H9 (cell line): ENCODE data around the gene FOSL2. TPM values are rescaled to one million over a fixed set of nuclear protein-coding genes. Genes with fewer than 3 reads are reported as not detected.

Experiments
- DNase-seq: peaks from one replicate; pipeline ENCODE4 v3.0.0-alpha.2; 2017
- H2AFZ ChIP-seq: one replicate; pipeline ENCODE4 v1.6.1; 2013; ENCODE audit warnings: mild to moderate bottlenecking, low read length, control low read depth, moderate library complexity
- H2AK5ac ChIP-seq: 2 replicates; pipeline ENCODE4 v1.6.1; 2013; ENCODE audit warnings: low read length, control low read depth, mixed read lengths; ENCODE audit not compliant: insufficient read length
- H2BK120ac ChIP-seq: one replicate; pipeline ENCODE4 v1.6.1; 2013; ENCODE audit warnings: low read depth, mild to moderate bottlenecking, low read length, control low read depth, inconsistent platforms; ENCODE audit not compliant: poor library complexity, severe bottlenecking
- H2BK12ac ChIP-seq: 2 replicates; pipeline ENCODE4 v1.6.1; 2013; ENCODE audit warnings: low read length, control low read depth, mixed read lengths, low read depth; ENCODE audit not compliant: insufficient read length
- H2BK15ac ChIP-seq: 2 replicates; pipeline ENCODE4 v1.6.1; 2013; ENCODE audit warnings: low read depth, low read length, control low read depth
- H2BK20ac ChIP-seq: one replicate; pipeline ENCODE4 v1.6.1; 2013; ENCODE audit warnings: low read depth, mild to moderate bottlenecking, low read length, control low read depth, inconsistent platforms; ENCODE audit not compliant: poor library complexity, severe bottlenecking
- H2BK5ac ChIP-seq: 2 replicates; pipeline ENCODE4 v1.6.1; 2013; ENCODE audit warnings: low read length, control low read depth, mixed read lengths; ENCODE audit not compliant: insufficient read length
- H3K14ac ChIP-seq: 2 replicates; pipeline ENCODE4 v1.6.1; 2013; ENCODE audit warnings: low read length, control low read depth; ENCODE audit not compliant: insufficient read depth
- H3K18ac ChIP-seq: 2 replicates; pipeline ENCODE4 v1.6.1; 2013; ENCODE audit warnings: low read depth, mild to moderate bottlenecking, mixed read lengths, low read length, control low read depth; ENCODE audit not compliant: insufficient read length
- H3K23ac ChIP-seq: 2 replicates; pipeline ENCODE4 v1.6.1; 2013; ENCODE audit warnings: low read length, control low read depth, mixed read lengths, low read depth; ENCODE audit not compliant: insufficient read length
- H3K23me2 ChIP-seq: 2 replicates; pipeline ENCODE4 v1.6.1; 2013; ENCODE audit warnings: low read depth, mild to moderate bottlenecking, mixed read lengths, low read length, control low read depth; ENCODE audit not compliant: insufficient read length, poor library complexity, severe bottlenecking
- H3K27ac ChIP-seq: 2 replicates; pipeline ENCODE4 v1.5.1; 2013; ENCODE audit warnings: low read length, control low read depth, mixed read lengths, low read depth; ENCODE audit not compliant: insufficient read length
- H3K27me3 ChIP-seq: 2 replicates; pipeline ENCODE4 v1.6.1; 2013; ENCODE audit warnings: low read length, control low read depth, inconsistent platforms; ENCODE audit not compliant: insufficient read depth
- H3K4ac ChIP-seq: 2 replicates; pipeline ENCODE4 v1.6.1; 2013; ENCODE audit warnings: low read depth, mild to moderate bottlenecking, control low read depth, inconsistent platforms, low read length, moderate library complexity
- H3K4me1 ChIP-seq: 2 replicates; pipeline ENCODE4 v1.6.1; 2013; ENCODE audit warnings: low read length, control low read depth, inconsistent platforms; ENCODE audit not compliant: insufficient read depth
- H3K4me2 ChIP-seq: 2 replicates; pipeline ENCODE4 v1.6.1; 2013; ENCODE audit warnings: low read length, control low read depth, mixed read lengths; ENCODE audit not compliant: insufficient read length, insufficient read depth
- H3K56ac ChIP-seq: 2 replicates; pipeline ENCODE4 v1.6.1; 2013; ENCODE audit warnings: low read depth, mild to moderate bottlenecking, mixed read lengths, low read length, control low read depth; ENCODE audit not compliant: insufficient read length
- H3K79me1 ChIP-seq: 2 replicates; pipeline ENCODE4 v1.6.1; 2013; ENCODE audit warnings: low read depth, mild to moderate bottlenecking, moderate library complexity, low read length, control low read depth, inconsistent platforms; ENCODE audit not compliant: insufficient read depth, poor library complexity, severe bottlenecking
- H3K79me2 ChIP-seq: 2 replicates; pipeline ENCODE4 v1.6.1; 2013; ENCODE audit warnings: low read length, control low read depth, inconsistent platforms; ENCODE audit not compliant: insufficient read depth
- H3K9ac ChIP-seq: 2 replicates; pipeline ENCODE4 v1.6.1; 2013; ENCODE audit warnings: low read length, control low read depth, mixed read lengths; ENCODE audit not compliant: insufficient read length; ENCODE audit errors: extremely low read depth
- H3K9me3 ChIP-seq: one replicate; pipeline ENCODE4 v1.6.1; 2013; ENCODE audit warnings: low read depth, low read length, inconsistent platforms; ENCODE audit not compliant: control insufficient read depth
- H3T11ph ChIP-seq: one replicate; pipeline ENCODE4 v1.6.1; 2013; ENCODE audit warnings: mild to moderate bottlenecking, low read length, control low read depth, inconsistent platforms
- H4K20me1 ChIP-seq: one replicate; pipeline ENCODE4 v1.6.1; 2013; ENCODE audit not compliant: control insufficient read depth, insufficient read length, insufficient read depth
- H4K5ac ChIP-seq: 2 replicates; pipeline ENCODE4 v1.6.1; 2013; ENCODE audit warnings: low read depth, mild to moderate bottlenecking, mixed read lengths, low read length, control low read depth; ENCODE audit not compliant: insufficient read length
- H4K8ac ChIP-seq: replicated peaks from 2 replicates; pipeline ENCODE4 v1.6.1; 2013; ENCODE audit warnings: low read length, control low read depth, mixed read lengths, low read depth; ENCODE audit not compliant: insufficient read length
- H4K91ac ChIP-seq: 2 replicates; pipeline ENCODE4 v1.6.1; 2013; ENCODE audit warnings: low read depth, mild to moderate bottlenecking, moderate library complexity, mixed read lengths, low read length, control low read depth; ENCODE audit not compliant: insufficient read length
- H3K27ac Mint-ChIP-seq, 3 experiments: 2 replicates in 2 of 3; 3 replicates in 1 of 3; pipeline ENCODE4 v1.8.0; 2020 to 2021; ENCODE audit warnings: mixed read lengths in 3 of 3, mild to moderate bottlenecking in 1 of 3, moderate library complexity in 1 of 3
- H3K27me3 Mint-ChIP-seq: 2 replicates; pipeline ENCODE4 v1.8.0; 2021; ENCODE audit warnings: low read depth, mild to moderate bottlenecking, moderate library complexity, mixed read lengths
- H3K36me3 Mint-ChIP-seq, 3 experiments: 2 replicates in 2 of 3; 3 replicates in 1 of 3; pipeline ENCODE4 v1.8.0; 2020 to 2021; ENCODE audit warnings: low read depth in 3 of 3, mixed read lengths in 3 of 3; ENCODE audit not compliant: insufficient read depth in 1 of 3
- H3K4me1 Mint-ChIP-seq, 2 experiments: 2 replicates each; pipeline ENCODE4 v1.8.0; 2020; ENCODE audit warnings: mixed read lengths in 2 of 2
- H3K4me3 Mint-ChIP-seq, 2 experiments: 2 replicates in 1 of 2; 3 replicates in 1 of 2; pipeline ENCODE4 v1.8.0; 2020 to 2021; ENCODE audit warnings: mild to moderate bottlenecking in 2 of 2, mixed read lengths in 2 of 2, moderate library complexity in 1 of 2
- H3K9me3 Mint-ChIP-seq, 2 experiments: 2 replicates in 1 of 2; 3 replicates in 1 of 2; pipeline ENCODE4 v1.8.0; 2020; ENCODE audit warnings: mild to moderate bottlenecking in 2 of 2, mixed read lengths in 2 of 2, moderate library complexity in 1 of 2
- WGBS: extraction: QIAGEN DNeasy Blood & Tissue Kit; methylation state at CpG from one replicate; pipeline ENCODE4 v1.1.7; 2013; ENCODE audit warnings: missing lambda C conversion rate, low lambda C conversion rate, mixed read lengths; ENCODE audit not compliant: insufficient read length; ENCODE audit errors: extremely low coverage; 5-methylcytosine and 5-hydroxymethylcytosine counted together
- total RNA-seq: library from RNA; stranded (reverse); gene quantifications from 2 replicates; pipeline ENCODE4 v1.2.1, GENCODE V29; 2021
- TF ChIP-seq, protein P1 (sequence below): fragments of 200-600 bp; sonication (generic); conservative IDR thresholded peaks from 3 replicates; pipeline ENCODE4 v1.8.0; 2021; ENCODE audit warnings: antibody characterized with exemption, mild to moderate bottlenecking

The FOSL2 gene
- total RNA-seq, 1 experiment from 2014 or later = 7.4 TPM

DNA sequence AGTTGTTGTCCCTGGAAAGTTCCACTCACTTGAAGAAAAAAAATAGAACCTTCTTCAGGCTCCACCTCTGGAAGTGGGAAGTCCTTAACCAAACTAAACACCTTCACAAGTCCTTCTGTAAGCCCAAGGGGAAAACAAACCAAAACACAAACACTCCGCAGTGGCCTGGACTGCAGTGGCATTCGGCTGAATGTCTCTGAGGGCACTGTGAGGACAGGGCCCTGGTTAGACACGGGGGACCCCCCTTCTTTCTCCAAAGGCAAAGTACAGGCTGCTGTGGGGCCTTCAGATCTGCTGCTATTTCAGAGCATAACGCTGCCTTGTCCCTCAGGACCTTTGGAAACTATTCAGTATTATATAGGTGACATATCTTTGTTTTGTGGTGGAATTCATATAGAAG lies 28.1 kb downstream of the FOSL2 start:
- no peaks in the 10 kb centered on the region for H3K36me3 Mint-ChIP-seq
- H4K20me1 ChIP-seq = no peaks in the 10 kb centered on the region
- no peak overlapping the region for H3K4ac ChIP-seq

More for the DNA sequence above, 28.1 kb downstream of the FOSL2 start:
- Histone ChIP-seq H4K8ac (no peak overlapping the region), H2AFZ (no peak overlapping the region), H2BK15ac (no peak overlapping the region), H3K23me2 (no peaks in the 10 kb centered on the region), H3K27ac (no peak overlapping the region), H3K4me2 (no peak overlapping the region), H3K79me1 (no peaks in the 10 kb centered on the region), H2BK12ac (no peak overlapping the region), H3K56ac (no peak overlapping the region), H4K91ac (no peak overlapping the region), H2AK5ac (no peak overlapping the region), H2BK5ac (no peak overlapping the region), H3K9me3 (no peaks in the 10 kb centered on the region), H3K14ac (no peak overlapping the region), H2BK20ac (no peak overlapping the region), H3K9ac (no peak overlapping the region), H3K27me3 (no peaks in the 10 kb centered on the region), H2BK120ac (no peak overlapping the region), H3T11ph (no peak overlapping the region), H4K5ac (no peak overlapping the region), H3K79me2 (no peaks in the 10 kb centered on the region), H3K4me1 (no peaks in the 10 kb centered on the region), H3K23ac (no peak overlapping the region), H3K18ac (no peak overlapping the region)
- Mint-ChIP-seq H3K4me1 (no peaks in the 10 kb centered on the region), H3K27ac (no peak overlapping the region), H3K9me3 (no peaks in the 10 kb centered on the region), H3K4me3 (no peak overlapping the region; a peak in 1 of 5 replicates), H3K27me3 (peaks cover 5% of the 10 kb centered on the region; the same call in 1 of the 2 replicates)
- no peak for DNase-seq
- TF ChIP-seq, protein P1, sequence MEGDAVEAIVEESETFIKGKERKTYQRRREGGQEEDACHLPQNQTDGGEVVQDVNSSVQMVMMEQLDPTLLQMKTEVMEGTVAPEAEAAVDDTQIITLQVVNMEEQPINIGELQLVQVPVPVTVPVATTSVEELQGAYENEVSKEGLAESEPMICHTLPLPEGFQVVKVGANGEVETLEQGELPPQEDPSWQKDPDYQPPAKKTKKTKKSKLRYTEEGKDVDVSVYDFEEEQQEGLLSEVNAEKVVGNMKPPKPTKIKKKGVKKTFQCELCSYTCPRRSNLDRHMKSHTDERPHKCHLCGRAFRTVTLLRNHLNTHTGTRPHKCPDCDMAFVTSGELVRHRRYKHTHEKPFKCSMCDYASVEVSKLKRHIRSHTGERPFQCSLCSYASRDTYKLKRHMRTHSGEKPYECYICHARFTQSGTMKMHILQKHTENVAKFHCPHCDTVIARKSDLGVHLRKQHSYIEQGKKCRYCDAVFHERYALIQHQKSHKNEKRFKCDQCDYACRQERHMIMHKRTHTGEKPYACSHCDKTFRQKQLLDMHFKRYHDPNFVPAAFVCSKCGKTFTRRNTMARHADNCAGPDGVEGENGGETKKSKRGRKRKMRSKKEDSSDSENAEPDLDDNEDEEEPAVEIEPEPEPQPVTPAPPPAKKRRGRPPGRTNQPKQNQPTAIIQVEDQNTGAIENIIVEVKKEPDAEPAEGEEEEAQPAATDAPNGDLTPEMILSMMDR = no peak
- WGBS = no CpG with 5 or more reads among the region's 4 CpGs
